Endothelial cell of umbilical vein (primary cell): ENCODE data around the gene SLC9A9. TPM values are rescaled to one million over a fixed set of nuclear protein-coding genes. Genes with fewer than 3 reads are reported as not detected.

ENCODE experiments used
- BruUV-seq: library from RNA; stranded (reverse); fragments of 400-500 nt; replicated peaks from 2 replicates; lab custom pipeline; 2021; lab: Mats Ljungman, UMichigan
- CTCF ChIA-PET: fragments of 300-600, 350-600 bp; sonication (Branson Sonifier 250); formaldehyde crosslinking; loops from one replicate; lab custom pipeline; 2021; ENCODE audit warnings: antibody characterized with exemption, inconsistent platforms; lab: Charles Lee
- POLR2A ChIA-PET: fragments of 300-600, 350-600 bp; sonication (Branson Sonifier 250); formaldehyde crosslinking; loops from one replicate; lab custom pipeline; 2021; ENCODE audit warnings: antibody characterized with exemption, inconsistent platforms; lab: Charles Lee
- DNase-seq: peaks from one replicate; pipeline ENCODE4 v3.0.0-alpha.2; 2011; ENCODE audit warnings: low read depth, low spot score
- FAIRE-seq: peaks from 2 replicates; lab custom pipeline; 2011; peaks lifted over from hg19 to GRCh38; lab: Jason Lieb, UNC
- H2AFZ ChIP-seq: 2 replicates; pipeline ENCODE4 v1.6.0; 2012; ENCODE audit warnings: low read depth, low read length, control low read depth, inconsistent platforms
- H3K27ac ChIP-seq: 2 replicates; pipeline ENCODE4 v1.5.1; 2011; ENCODE audit warnings: low read depth, mild to moderate bottlenecking, control low read depth, low read length, moderate library complexity; ENCODE audit not compliant: insufficient read depth
- H3K27me3 ChIP-seq, 2 experiments: 2 replicates each; pipeline versions ENCODE4 v1.6.0 to v1.6.1; 2011; ENCODE audit warnings: low read length in 2 of 2, mixed read lengths in 1 of 2; ENCODE audit not compliant: control insufficient read depth in 2 of 2, insufficient read depth in 2 of 2
- H3K36me3 ChIP-seq, 2 experiments: 2 replicates in 1 of 2; 3 replicates in 1 of 2; pipeline ENCODE4 v1.5.1; 2011; ENCODE audit warnings: low read length in 2 of 2, mild to moderate bottlenecking in 1 of 2, moderate library complexity in 1 of 2; ENCODE audit not compliant: control insufficient read depth in 2 of 2, insufficient read depth in 2 of 2; ENCODE audit errors: extremely low read depth in 1 of 2
- H3K4me1 ChIP-seq: 3 replicates; pipeline ENCODE4 v1.5.1; 2011; ENCODE audit warnings: mild to moderate bottlenecking, low read length; ENCODE audit not compliant: control insufficient read depth, insufficient read depth; ENCODE audit errors: extremely low read depth
- H3K4me2 ChIP-seq: 2 replicates; pipeline ENCODE4 v1.6.1; 2011; ENCODE audit warnings: low read length, control low read depth, mixed read lengths; ENCODE audit not compliant: insufficient read depth
- H3K4me3 ChIP-seq, 3 experiments: fragments of 200-600 bp in 1 of 3; sonication (generic), shearing (Covaris generic) in 1 of 3; replicated peaks in 1 of 3; 2 replicates each; pipeline ENCODE4 v1.5.1; 2011 to 2016; ENCODE audit warnings: control low read depth in 3 of 3, low read length in 3 of 3, mild to moderate bottlenecking in 2 of 3, inconsistent platforms in 1 of 3, low read depth in 1 of 3, moderate library complexity in 1 of 3; ENCODE audit not compliant: insufficient read depth in 1 of 3
- H3K79me2 ChIP-seq: 2 replicates; pipeline ENCODE4 v1.6.0; 2012; ENCODE audit warnings: low read length, inconsistent platforms; ENCODE audit not compliant: control insufficient read depth, insufficient read depth
- H3K9ac ChIP-seq: replicated peaks from 2 replicates; pipeline ENCODE3; 2011; ENCODE audit warnings: low read length, control low read depth; ENCODE audit not compliant: insufficient read depth; ENCODE audit errors: extremely low read depth
- H3K9me1 ChIP-seq: replicated peaks from 3 replicates; pipeline ENCODE4 v1.6.0; 2011; ENCODE audit warnings: mild to moderate bottlenecking, low read length; ENCODE audit not compliant: control insufficient read depth, insufficient read depth; ENCODE audit errors: extremely low read depth
- H3K9me3 ChIP-seq: replicated peaks from 2 replicates; pipeline ENCODE4 v1.5.1; 2012; ENCODE audit warnings: low read length, inconsistent platforms; ENCODE audit not compliant: control insufficient read depth, insufficient read depth
- H4K20me1 ChIP-seq: replicated peaks from 2 replicates; pipeline ENCODE3; 2011; ENCODE audit warnings: mild to moderate bottlenecking, low read length; ENCODE audit not compliant: control insufficient read depth, insufficient read depth; ENCODE audit errors: extremely low read depth
- EZH2 ChIP-seq: IDR thresholded peaks from 2 replicates; pipeline ENCODE4 v1.6.1; 2012; ENCODE audit warnings: borderline replicate concordance, low read depth, mild to moderate bottlenecking, moderate library complexity, low read length, inconsistent platforms; ENCODE audit not compliant: severe bottlenecking
- FOS ChIP-seq: IDR thresholded peaks from 2 replicates; pipeline ENCODE4 v1.6.1; 2011; ENCODE audit warnings: mild to moderate bottlenecking, low read length, moderate library complexity, borderline replicate concordance; ENCODE audit not compliant: insufficient read depth
- GATA2 ChIP-seq: IDR thresholded peaks from 2 replicates; pipeline ENCODE4 v1.7.0; 2011; ENCODE audit warnings: low read depth, mild to moderate bottlenecking, moderate library complexity, mixed read lengths, low read length; ENCODE audit not compliant: insufficient read length, insufficient read depth
- JUN ChIP-seq: IDR thresholded peaks from 2 replicates; pipeline ENCODE4 v1.6.1; 2011; ENCODE audit warnings: borderline replicate concordance, low read depth; ENCODE audit not compliant: insufficient read length, insufficient read depth
- MYC ChIP-seq: IDR thresholded peaks from one replicate; pipeline ENCODE4 v1.6.1; 2011; ENCODE audit warnings: mild to moderate bottlenecking, low read depth, low read length
- POLR2A ChIP-seq: IDR thresholded peaks from 2 replicates; pipeline ENCODE4 v1.6.1; 2012; ENCODE audit warnings: low read depth, mild to moderate bottlenecking, control low read depth, low read length
- POLR2AphosphoS5 ChIP-seq: IDR thresholded peaks from 2 replicates; pipeline ENCODE4 v1.6.1; 2012; ENCODE audit warnings: low read depth, mild to moderate bottlenecking, control low read depth, low read length, moderate library complexity; ENCODE audit not compliant: insufficient read depth
- dilution Hi-C: fragments of 300-500 bp; cut with MboI; formaldehyde crosslinking; loops from one replicate; pipeline ENCODE4 v1.15.0; 2019; ENCODE audit warnings: low sequenced_read_pairs; ENCODE audit not compliant: extremely low pct_ligation_motif_present
- intact Hi-C: fragments of 100-400 bp; cut with micrococcal nuclease; formaldehyde crosslinking; loops from one replicate; pipeline ENCODE4 v1.10.0; 2022
- polyA plus RNA-seq, 4 experiments: library from polyadenylated mRNA; depleted of rRNA in 3 of 4; stranded (reverse) in 3 of 4; unstranded in 1 of 4; fragments of >200 nt; gene quantifications; 2 replicates each; pipeline versions ENCODE4 v1.2.1 to v1.2.3, GENCODE V29; 2011 to 2012; ENCODE audit warnings: missing spikeins in 1 of 4
- total RNA-seq: library from RNA; stranded (reverse); gene quantifications from 2 replicates; pipeline ENCODE4 v1.2.3, GENCODE V29; 2021
- TF ChIP-seq, protein P1 (sequence below): IDR thresholded peaks from 2 replicates; pipeline ENCODE4 v1.6.1; 2011; ENCODE audit not compliant: insufficient read depth, insufficient read length
- TF ChIP-seq, protein P2 (sequence below), 2 donors: IDR thresholded peaks; 1 replicate in 1 of 2; 2 replicates in 1 of 2; pipeline ENCODE4 v1.5.1; 2011; ENCODE audit warnings: low read length in 2 of 2, mild to moderate bottlenecking in 2 of 2, moderate library complexity in 2 of 2, control low read depth in 1 of 2, inconsistent platforms in 1 of 2, low read depth in 1 of 2; ENCODE audit not compliant: insufficient read depth in 1 of 2; ENCODE audit errors: extremely low read depth in 1 of 2

Gene SLC9A9
- total and polyA plus RNA-seq, 2 donors (not counting 3 experiments of a cell fraction or from before 2014, with no cell fraction given): 1.5 to 1.8 TPM

DNA sequence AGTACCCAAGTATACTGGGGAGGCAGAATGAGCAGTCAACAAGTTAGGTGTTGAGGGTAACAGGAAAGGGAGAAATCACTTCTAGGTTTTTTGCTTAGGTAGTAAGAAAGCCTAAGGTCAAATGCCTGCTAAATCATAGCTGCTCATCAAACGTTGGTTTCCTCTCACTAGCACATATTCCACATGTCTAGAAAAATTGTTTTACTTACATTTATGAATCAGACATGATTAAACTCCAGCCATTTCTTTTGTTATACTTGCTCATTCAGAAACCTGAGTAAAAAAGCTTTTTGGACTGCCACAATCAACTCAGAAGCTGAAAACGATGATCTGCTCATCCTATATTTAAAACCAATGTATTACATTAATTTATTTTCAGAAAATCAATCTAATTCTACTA is 40.2 kb downstream of the SLC9A9 start:
- H3K9me3 ChIP-seq: no peaks in the 10 kb centered on the region
- no peak overlapping the region for H3K27ac ChIP-seq
- H3K27me3 ChIP-seq: no peaks in the 10 kb centered on the region
- no peaks in the 10 kb centered on the region for H3K36me3 ChIP-seq
- H3K4me1 ChIP-seq: no peaks in the 10 kb centered on the region
- ChIA-PET POLR2A (no interaction called here), CTCF (no interaction called here)
- H2AFZ ChIP-seq: no peak overlapping the region
- no peaks in the 10 kb centered on the region for H3K9me1 ChIP-seq
- H3K9ac ChIP-seq: no peak overlapping the region
- no peak for DNase-seq
- H3K79me2 ChIP-seq: no peaks in the 10 kb centered on the region
- dilution Hi-C loops: no loop called here
- no TSS peak for BruUV-seq
- no peak for TF ChIP-seq FOS
- no peak for TF ChIP-seq MYC
- no peak for TF ChIP-seq POLR2A
- no peak for TF ChIP-seq POLR2AphosphoS5
- no peak for TF ChIP-seq EZH2
- TF ChIP-seq, protein P1, sequence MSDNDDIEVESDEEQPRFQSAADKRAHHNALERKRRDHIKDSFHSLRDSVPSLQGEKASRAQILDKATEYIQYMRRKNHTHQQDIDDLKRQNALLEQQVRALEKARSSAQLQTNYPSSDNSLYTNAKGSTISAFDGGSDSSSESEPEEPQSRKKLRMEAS: no peak
- no peak for TF ChIP-seq GATA2
- TF ChIP-seq, protein P2, sequence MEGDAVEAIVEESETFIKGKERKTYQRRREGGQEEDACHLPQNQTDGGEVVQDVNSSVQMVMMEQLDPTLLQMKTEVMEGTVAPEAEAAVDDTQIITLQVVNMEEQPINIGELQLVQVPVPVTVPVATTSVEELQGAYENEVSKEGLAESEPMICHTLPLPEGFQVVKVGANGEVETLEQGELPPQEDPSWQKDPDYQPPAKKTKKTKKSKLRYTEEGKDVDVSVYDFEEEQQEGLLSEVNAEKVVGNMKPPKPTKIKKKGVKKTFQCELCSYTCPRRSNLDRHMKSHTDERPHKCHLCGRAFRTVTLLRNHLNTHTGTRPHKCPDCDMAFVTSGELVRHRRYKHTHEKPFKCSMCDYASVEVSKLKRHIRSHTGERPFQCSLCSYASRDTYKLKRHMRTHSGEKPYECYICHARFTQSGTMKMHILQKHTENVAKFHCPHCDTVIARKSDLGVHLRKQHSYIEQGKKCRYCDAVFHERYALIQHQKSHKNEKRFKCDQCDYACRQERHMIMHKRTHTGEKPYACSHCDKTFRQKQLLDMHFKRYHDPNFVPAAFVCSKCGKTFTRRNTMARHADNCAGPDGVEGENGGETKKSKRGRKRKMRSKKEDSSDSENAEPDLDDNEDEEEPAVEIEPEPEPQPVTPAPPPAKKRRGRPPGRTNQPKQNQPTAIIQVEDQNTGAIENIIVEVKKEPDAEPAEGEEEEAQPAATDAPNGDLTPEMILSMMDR (IDR thresholded peaks at IDR 0.05; ENCODE audit: extremely low read depth in 1 of 2, insufficient read depth in 1 of 2, low read depth in 1 of 2, low read length in 2 of 2): no peak
- TF ChIP-seq JUN: no peak
- intact Hi-C loops: no loop called here
- no peak overlapping the region for H3K4me2 ChIP-seq
- FAIRE-seq: no peak
- H3K4me3 ChIP-seq: no peak overlapping the region
- no peaks in the 10 kb centered on the region for H4K20me1 ChIP-seq
